Sigmoid colon (tissue), 4 donors: Measurements from ENCODE around the gene NCAPH2.

ENCODE experiments used
- EP300 ChIP-seq, 4 donors: sonication (generic); formaldehyde crosslinking; IDR thresholded peaks; one replicate each; pipeline ENCODE4 v1.6.1; 2017; ENCODE audit warnings: antibody characterized with exemption in 4 of 4
- POLR2A ChIP-seq, 2 donors: fragments of 450-650 bp; IDR thresholded peaks; one replicate each; pipeline ENCODE4 v1.6.1; 2016; ENCODE audit warnings: antibody characterized with exemption in 2 of 2, mild to moderate bottlenecking in 2 of 2, moderate library complexity in 2 of 2
- POLR2AphosphoS5 ChIP-seq, 4 donors: sonication (generic); formaldehyde crosslinking; IDR thresholded peaks; one replicate each; pipeline ENCODE4 v1.6.1; 2017; ENCODE audit warnings: antibody characterized with exemption in 4 of 4
- TF ChIP-seq, protein P1 (sequence below), 4 experiments: fragments of 450-650 bp in 3 of 4; fragments of 200-600 bp in 1 of 4; IDR thresholded peaks; one replicate each; pipeline ENCODE4 v1.5.1; 2016 to 2019; ENCODE audit warnings: antibody characterized with exemption in 4 of 4, mild to moderate bottlenecking in 3 of 4, moderate library complexity in 2 of 4

DNA sequence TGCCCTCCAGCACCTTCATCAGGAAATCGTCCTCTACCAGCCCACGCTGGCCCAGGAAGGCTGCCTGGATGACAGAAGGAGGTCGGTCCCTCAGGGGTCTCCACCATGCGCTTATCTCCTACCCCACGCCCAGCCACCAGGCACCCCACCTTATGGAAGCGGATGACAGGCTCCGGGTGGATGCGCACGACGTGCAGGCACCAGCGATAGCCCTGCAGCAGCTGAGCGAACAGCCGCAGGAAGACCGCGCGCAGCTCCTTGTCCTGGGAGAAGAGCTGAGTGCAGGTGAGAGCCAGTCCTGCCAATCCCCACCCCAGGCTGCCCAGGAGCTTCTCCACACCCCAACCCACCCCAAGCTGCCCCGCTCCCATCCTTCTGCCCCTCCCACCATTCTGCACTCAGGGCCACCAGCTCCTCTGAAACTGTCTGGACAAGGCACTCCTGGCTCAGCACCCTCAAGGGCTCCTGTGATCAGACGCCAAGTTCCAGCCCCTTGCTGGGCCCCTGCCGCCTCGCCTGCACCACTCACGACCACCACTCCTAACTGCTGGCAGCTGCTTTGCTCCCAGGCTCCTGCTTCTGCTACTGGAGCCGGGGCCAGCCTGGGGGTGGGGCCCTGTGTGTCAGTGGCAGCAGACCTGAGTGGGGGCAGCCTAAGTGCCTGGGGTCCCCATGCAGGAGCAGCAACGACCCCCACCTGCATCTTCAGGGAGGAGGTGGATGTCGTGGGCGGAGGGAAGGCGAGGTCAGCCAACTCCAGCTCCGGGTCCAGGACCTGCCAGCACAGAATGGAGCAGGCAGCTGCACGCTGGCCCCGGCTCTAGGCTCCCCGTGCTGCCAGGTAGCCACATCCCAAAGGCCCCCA, 42.7 kb upstream of the NCAPH2 start:
- TF ChIP-seq, protein P1, sequence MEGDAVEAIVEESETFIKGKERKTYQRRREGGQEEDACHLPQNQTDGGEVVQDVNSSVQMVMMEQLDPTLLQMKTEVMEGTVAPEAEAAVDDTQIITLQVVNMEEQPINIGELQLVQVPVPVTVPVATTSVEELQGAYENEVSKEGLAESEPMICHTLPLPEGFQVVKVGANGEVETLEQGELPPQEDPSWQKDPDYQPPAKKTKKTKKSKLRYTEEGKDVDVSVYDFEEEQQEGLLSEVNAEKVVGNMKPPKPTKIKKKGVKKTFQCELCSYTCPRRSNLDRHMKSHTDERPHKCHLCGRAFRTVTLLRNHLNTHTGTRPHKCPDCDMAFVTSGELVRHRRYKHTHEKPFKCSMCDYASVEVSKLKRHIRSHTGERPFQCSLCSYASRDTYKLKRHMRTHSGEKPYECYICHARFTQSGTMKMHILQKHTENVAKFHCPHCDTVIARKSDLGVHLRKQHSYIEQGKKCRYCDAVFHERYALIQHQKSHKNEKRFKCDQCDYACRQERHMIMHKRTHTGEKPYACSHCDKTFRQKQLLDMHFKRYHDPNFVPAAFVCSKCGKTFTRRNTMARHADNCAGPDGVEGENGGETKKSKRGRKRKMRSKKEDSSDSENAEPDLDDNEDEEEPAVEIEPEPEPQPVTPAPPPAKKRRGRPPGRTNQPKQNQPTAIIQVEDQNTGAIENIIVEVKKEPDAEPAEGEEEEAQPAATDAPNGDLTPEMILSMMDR (IDR thresholded peaks at IDR 0.05): no peak
- no peak for TF ChIP-seq POLR2AphosphoS5 (IDR thresholded peaks at IDR 0.05)
- no peak for TF ChIP-seq POLR2A (IDR thresholded peaks at IDR 0.05)
- TF ChIP-seq EP300 (IDR thresholded peaks at IDR 0.05): no peak
